Activated CD8-positive, alpha-beta memory T cell treated with anti-CD3 and anti-CD28 coated beads, Interleukin-2, amount 50 U/mL, for 1 hour (primary cell): Measurements from ENCODE around the gene CROCC2.

Experiments used
- DNase-seq: peaks from one replicate; pipeline ENCODE4 v3.0.0-alpha.2; 2020; ENCODE audit errors: extremely low read depth

The CROCC2 gene

DNA sequence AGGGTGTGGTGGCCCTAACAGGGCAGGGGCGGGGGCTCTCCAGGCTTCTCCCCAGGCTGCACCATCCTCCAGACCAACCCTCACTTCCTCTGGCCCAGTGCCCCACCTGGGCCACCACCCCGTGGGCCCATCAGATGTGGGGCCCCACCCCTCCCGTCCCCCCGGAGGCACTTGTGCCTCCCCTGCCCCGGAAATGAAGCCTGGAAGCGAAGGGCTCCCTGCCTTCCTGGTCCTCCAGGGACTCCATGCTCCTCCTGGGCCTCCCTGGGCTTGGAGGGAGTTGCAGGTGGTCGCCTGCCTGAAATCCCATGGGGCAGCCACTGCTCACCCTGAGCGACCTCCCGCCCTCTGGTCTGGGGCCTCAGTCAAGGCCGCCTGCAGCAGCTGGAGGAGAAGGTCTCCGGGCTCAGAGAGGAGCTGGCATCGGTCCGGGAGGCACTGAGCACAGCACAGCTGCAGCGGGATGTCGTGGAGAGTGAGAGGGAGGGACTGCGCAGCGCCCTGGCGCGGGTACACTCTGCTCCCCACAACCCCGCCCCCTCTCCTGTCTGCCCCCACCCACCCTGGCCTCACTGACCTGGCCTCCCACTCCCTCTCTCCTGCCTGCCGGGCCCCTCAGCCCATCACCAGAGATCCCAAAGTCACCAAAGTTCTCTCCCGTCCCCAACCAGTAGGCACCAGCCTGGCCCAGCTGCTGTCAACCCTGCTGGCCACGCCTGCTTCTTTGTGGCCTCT lies 28.0 kb downstream of the CROCC2 start:
- no peak for DNase-seq

DNA sequence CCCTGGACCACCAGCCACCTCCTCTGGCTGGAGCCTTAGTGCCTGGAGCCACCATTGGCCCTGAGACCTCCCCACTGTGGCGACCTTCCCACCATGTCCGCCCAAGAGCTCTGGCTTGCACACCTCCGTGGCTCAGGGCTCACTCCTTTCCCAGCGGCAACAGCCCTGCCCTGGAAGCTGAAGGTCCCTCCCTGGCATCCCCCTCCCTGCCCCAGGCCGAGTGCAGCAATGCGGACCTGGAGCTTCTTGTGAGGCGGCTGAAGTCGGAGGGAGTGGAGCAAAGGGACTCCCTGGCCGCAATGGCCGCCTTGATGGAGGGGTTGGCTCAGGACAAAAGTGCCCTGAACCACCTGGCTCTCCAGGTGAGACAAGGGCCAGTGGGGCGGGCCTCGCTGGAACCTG lies 28.6 kb downstream of the CROCC2 start:
- no peak for DNase-seq

- no peak for DNase-seq
Observed at GRCh38 chr2:240935103-240935876, 29.2 kb downstream of the CROCC2 start.

- DNase-seq: no peak
Observed at GRCh38 chr2:240936106-240936505, 30.0 kb downstream of the CROCC2 start.

DNA sequence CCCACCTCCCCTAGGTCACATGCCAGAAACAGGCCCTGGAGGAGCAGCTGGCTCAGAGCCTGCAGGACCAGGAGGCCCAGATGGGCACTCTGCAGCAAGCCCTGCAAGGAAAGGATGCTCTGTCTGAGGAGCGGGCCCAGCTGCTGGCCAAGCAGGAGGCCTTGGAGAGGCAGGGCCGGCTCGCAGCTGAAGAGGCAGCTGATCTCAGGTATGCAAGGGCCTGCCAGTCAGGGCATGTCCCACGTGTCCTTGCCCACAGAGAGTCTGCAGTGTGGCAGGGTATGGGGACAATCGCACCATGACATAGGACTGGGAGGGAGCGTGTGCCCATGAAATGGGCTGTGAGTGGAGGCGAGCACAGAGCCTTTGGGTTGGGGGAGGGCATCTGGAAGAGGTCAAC lies 39.9 kb downstream of the CROCC2 start:
- no peak for DNase-seq

- DNase-seq: no peak
Observed at GRCh38 chr2:240946654-240947053, 40.5 kb downstream of the CROCC2 start.

DNA sequence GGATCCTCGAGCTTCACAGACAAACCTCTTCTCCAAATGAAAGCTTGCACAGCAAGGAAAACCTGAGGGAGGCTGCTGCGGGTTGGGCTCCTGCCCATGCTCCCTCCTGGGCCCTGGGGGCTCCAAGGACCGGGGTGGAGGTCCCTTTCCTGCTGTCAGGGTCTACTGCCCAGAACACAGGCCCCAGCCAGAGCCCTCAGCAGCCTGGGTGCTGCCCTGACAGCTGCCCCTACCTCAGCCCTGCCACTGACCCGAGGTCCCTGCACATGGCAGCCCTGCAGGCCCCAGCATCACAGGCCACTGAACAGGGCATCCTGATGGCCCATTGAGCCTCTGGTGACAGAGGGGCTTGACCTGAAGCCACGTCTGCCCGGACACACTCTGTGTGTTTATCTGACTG lies 41.0 kb downstream of the CROCC2 start:
- no peak for DNase-seq

- DNase-seq: no peak
Observed at GRCh38 chr2:240947607-240948006, 41.5 kb downstream of the CROCC2 start.

DNA sequence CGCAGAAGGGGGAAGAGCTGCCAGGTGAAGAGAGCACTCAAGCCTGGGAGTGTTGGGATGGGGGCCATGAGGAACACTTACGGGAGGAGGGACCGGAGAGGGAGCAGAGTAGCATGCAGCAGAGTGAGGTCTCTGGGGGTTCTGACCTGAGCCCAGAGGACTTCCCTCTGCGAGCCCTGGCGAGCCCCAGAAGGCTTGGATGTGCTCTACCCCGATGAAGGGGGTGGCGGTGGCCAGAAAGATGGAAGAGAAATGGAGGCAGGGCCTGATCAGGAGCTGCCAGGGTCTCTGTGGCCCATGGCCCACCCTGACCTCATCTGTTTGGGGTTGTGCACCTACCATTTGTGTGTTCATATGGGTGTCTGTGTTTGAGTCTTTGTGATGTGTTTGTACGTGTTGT lies 42.0 kb downstream of the CROCC2 start:
- no peak for DNase-seq

DNA sequence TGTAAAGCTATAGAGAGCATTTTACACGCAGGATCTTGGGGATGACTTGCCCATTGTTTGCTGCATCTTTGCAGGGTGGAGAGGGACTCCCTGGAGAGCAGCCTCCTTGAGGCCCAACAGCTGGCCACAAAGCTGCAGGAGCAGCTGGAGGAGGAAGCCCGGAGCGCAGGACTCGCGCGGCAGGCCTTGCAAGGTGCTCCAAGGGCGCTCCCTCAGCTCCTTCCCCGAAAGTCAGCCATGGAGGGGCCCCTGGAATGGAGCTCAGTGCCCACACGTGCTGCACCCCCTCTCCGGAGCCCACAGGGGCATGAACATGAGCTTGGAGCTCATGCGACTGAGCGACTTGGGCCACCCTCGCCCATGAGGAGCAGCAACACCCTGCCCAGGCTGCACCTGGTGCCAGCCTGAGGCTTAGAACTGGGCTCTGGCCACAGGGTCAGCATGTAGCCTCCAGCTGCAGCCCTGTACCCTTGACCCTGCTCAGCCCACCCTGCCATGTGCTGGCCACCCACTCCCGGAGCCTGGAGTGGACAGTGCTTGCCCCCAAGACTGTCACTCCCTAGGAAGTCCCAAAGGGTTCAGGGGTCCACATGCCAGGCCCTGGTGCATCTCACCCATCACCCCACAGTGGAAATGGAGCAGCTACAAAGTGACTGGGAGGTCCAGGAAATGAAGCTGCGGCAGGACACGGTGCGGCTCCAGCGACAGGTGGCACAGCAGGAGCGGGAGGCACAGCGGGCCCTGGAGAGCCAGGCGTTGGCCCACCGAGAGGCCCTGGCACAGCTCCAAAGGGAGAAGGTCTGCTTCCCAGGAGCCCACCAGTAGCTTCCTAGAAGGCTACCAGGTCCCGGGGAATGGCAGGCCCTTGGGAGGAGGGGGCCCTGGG lies 43.0 kb downstream of the CROCC2 start:
- no peak for DNase-seq

- no peak for DNase-seq
Observed at GRCh38 chr2:240949791-240950705, 43.9 kb downstream of the CROCC2 start.

GRCh38 chr2:240951045-240951594 lies 45.0 kb downstream of the CROCC2 start:
- no peak for DNase-seq

DNA sequence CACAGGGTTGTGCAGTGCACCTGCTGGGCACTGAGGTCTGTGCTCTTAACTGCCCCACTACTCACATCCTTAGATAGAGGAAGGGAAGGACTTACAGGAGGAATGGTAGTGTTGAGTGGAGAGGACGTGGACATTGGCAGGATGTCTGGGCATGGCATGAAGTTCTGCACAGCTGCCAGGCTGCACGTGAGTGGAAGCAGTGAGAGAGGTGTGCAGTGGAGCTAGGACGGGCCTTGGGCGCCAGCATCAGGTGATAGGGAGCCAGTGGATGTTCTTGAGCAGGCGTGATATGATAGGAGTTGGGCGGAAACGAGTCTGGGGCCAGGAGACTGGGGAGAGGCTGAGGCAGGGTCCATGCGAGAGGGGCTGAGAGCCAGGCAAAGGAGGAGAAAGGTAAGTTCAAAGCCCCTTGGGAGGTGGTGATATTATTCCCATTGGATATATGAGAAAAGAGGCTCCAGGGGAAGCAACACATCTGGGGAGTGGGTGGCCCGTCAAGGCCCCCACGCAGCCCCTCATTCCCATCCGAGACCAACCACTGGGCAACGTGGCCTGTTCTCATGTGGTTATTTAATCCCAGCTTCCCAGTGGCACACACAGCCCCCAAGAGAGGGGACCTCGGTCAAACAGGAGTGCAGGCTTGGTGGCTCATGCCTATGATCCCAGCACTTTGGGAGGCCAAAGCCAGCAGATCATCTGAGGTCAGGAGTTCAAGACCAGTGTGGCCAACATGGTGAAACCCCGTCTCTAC lies 46.5 kb downstream of the CROCC2 start:
- no peak for DNase-seq

DNA sequence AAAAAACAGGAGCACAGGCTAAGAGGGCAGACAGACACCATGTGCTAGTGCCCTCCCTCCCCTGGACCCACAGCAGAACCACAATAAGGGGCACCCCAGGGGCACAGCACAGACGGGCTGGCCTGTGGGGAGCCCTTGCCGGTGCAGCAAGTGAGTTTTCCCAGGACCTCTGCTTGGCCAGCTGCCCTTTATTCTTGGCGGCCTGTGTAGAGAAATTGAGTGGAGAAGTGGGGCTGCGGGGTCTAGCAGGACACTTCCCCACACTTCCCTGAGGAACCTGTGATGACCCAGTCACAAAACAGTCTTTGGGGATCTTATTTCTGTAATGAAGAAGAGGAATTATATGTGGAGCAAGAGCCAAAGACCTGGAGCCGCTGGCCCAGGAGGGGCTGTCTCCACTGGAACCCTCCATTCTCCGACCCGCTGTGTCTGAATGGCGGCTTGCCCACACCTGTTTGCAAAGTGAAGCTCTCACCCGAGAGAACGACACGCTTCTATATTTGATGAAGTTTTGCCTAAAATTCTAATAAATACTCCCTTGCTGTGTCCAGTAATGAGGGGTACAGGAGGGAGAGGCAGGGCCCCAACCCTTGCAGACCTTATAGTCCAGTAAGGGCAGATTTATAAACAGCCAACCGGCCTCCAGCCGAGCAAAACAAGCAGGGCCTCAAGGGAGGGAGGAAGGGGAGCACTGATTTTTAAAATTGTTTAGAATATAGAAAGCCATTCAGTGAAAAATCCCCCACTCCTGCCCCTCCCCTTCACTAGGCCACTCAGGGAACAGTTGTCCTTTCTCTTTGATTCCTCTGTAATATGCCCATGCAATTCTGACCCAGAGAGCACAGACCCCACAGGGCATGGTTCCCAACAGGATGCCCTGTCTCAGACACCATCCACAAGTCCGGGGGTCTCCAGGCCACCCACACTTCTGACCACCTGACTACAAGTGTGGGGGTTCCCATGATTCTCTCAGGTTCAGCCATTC lies 47.6 kb downstream of the CROCC2 start:
- DNase-seq: no peak

DNA sequence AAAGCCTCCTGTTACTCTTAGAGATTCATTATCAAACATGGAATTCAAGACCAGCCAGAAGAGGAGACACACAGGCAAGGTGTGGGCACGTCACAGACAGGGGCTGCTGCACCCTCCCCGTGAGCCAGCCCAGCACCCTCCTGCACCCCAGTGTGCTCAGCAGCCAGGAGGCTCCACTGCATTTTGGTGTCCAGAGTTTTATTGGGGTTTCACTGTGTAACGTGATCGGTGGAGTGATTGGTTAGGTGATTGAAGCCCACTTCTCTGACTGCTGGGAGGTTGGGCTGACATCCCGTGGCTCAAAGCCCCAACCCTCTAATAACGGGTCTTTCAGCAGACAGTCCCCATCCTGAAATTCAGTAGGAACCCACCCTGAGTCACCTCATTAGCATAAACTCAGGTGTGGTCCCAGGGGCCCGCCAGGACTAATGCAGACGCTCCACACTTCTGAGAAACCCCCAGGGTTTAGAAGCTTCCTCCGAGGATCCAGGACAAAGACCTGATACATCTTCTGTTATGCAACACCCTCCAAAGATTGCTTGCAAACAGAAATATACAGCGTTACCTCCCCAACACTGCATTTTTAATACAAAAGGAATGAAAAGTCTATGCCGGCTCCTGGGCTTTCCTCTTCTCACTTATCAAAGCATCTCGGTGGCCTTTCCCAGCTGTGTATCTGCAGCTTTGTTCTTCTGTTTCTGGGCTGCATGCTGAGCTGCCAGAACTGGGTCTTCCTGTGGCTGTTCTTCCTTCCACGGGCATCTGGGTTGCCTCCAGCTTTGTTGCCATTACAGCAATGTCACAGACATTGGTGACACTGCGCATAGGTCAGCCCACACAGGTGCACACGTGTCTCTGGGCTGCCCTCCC lies 48.5 kb downstream of the CROCC2 start:
- no peak for DNase-seq

DNA sequence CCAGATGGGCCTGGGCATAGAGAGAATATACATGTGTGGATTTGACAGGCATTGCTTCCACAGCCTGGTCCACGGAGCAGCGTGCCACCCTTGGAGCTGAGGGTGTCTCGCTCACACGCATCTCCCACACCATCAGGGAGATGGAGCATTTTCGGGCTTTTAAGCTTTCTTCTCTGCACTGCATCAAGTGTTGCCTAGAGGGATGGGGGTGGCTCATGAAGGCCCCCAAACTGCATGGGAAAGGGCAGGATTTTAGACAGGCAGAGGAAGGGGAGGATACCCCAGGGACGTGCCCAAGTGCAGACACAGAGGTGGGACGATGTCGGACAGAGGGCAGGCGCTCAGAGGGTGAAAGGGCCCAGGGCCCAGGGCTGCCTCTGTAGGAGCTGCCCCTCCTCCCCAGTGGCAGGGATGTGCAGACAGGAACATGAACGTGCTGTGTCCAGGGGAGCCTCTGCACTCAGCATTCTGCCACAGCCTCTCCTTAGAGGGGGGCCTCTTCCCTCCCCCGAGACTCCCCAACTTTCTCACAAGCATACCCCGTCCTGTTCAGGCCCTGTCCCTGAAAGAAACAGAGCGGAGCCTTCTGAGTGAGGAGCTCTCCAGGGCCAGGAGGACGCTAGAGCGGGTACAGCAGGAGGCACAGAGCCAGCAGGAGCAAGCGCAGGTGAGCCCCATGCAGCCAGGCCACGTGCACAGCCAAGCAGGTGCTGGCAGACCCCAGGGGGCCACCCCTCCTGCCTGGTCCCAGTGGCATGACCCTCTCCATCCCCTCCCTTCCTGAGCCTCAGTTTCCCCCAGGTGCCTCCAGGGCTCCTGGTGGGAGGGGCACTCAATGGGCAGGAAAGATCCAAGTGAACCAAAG lies 49.4 kb downstream of the CROCC2 start:
- DNase-seq: no peak
